HG03469 (cell line): ENCODE data around the gene TEC.
"Not testable (repeated sequence)": the region's sequence is repeated elsewhere in the genome, so short reads cannot be mapped to it uniquely, and the experiment has no call there.

Experiments
- ATAC-seq: cut with Tn5 transposase; IDR thresholded peaks from one replicate; pipeline ENCODE4 v1.9.1; 2021; ENCODE audit warnings: mild to moderate bottlenecking, moderate library complexity, moderate number of reproducible peaks; ENCODE audit not compliant: unreplicated experiment

TEC gene

DNA sequence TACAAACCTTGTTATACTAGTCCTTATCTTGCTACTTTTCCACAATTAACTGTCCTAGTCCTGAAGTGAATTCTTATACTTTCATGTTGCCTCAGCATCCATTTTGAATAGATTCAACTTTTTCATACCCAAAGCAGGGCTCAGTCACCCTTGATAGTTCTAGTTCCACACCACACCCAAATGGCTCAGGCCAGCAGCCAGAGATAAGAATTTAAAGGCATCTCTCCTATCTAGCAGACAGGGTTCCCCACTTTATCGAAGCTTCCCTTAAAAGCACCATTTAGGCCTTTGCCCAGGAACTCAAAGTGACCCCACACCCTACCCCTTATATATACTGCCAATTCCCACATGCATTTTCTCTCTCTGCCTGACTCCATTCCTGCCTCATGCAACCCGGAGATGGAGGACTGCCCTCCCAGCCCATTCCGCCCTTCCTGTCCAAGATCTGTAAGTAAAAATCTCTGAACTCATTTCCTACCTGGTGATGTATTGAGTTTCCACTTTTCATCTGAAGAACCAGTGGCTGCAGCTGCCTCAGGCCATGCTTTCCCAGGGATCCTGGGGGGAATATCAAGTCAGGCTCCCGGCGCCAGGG is 71.9 kb downstream of the TEC start:
- no peak for ATAC-seq

DNA sequence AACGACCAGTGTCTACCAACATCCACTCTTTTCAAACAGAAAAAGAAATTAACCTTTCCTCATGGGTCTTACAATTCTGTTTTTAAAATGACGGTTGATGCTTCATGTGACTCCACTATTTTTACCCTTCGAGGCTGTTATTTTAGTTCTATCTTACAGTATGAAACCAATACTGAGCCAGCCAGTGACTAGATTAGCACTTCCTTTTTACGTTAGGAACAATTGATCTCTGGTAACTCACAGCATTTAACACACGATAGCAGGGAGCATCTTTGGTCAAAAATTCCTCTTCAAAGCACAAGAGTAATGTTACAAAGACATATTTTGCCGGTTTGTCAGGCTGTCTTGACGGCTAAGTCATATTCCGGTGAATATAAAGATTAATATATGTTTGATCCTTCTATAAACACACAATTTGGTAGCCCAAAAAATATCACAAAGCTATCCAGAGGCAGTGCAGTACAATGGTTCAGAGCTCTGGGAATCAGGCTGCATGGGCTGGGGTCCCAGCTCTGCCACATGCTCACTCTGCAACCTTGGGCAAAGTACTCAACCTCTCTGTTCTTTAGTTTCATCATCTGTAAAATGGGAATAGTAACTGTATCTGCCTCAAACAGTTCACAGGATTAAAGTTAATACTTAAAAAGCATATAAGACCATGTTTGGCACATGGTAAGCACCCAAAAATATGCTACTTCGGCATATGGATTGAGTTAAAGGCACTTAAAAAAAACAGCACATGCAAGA is 72.7 kb downstream of the TEC start:
- ATAC-seq, result peak; percentile 43

DNA sequence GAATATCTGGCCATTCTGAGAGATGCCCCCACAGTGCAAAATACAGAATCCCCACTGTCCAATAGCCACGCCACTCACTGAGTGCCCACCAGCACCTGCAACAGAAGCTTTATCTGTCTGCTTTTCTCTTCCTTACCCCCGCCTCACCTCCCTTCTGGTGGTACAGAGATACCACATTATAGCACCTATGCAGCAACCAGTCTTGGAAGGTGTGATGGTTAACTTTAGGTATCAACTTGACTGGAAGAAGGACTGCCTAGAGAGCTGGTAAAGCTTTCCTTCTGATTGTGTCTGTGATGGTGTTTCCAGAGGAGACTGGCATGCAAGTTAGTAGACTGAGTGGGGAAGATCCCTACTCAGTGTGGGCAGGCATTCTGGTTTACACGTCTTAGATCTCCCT is 73.8 kb downstream of the TEC start:
- ATAC-seq, result no peak

DNA sequence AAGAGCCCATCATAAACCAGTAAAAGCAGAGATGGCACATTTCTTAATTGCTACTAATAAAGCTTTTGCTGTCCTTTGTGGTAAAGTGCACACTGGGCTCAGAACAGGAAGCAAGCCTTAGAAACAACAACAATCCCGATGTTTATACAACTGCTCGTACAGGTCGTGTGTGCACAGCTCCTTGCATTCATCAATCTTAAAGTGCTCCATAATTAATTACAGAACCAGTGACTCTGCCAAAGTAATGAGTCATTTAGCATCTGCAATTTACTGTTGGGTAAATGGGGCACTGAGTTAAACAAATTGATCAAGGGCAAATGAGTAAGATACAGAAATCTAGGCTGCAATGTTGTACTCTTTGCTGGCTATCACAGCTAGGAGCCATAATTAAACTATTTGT is 74.3 kb downstream of the TEC start:
- ATAC-seq, result no peak

DNA sequence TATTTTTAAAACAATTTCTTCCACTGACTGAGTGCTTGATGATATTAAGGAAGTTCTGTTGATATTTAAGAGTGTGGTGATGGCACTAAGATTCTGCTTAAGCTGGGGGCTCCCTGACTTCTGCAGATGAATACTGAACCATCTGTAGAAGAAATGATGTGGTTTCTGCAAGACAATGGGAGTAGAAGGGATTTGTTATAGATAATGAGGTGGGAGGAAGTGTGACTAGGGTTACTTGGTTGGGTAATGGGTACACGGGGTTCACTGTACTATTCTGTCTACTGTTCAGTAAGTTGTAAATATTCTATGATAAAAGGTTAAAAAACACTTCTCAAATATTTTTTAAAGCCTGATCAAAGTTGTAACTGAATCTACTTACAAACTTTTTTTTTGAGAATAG is 74.7 kb downstream of the TEC start:
- no peak for ATAC-seq

DNA sequence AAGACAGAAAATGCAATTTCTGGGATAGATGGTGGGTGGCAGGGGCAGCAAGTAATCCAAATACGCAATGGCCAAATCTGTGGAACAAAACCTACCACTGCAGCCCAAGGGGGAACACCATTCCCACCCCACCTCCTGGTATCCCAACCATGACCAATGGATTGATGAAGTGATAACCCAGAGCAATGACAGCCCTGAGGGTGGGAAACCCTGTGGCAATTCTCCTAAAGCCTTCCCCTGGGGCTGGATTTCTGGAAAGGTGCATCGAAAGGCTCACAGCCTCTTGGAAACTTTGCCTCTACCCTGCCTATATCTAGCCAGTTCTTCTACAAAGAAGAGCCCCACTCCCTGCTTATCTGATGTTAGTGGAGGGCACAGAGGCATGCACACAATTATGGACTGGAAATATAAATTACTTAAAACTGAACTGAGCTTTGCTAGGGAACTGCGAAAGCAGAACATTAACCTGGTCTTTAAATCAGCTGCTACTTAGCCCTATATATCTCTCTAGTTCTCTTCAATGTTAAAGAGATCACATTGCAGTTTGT is 75.6 kb downstream of the TEC start:
- no peak for ATAC-seq

DNA sequence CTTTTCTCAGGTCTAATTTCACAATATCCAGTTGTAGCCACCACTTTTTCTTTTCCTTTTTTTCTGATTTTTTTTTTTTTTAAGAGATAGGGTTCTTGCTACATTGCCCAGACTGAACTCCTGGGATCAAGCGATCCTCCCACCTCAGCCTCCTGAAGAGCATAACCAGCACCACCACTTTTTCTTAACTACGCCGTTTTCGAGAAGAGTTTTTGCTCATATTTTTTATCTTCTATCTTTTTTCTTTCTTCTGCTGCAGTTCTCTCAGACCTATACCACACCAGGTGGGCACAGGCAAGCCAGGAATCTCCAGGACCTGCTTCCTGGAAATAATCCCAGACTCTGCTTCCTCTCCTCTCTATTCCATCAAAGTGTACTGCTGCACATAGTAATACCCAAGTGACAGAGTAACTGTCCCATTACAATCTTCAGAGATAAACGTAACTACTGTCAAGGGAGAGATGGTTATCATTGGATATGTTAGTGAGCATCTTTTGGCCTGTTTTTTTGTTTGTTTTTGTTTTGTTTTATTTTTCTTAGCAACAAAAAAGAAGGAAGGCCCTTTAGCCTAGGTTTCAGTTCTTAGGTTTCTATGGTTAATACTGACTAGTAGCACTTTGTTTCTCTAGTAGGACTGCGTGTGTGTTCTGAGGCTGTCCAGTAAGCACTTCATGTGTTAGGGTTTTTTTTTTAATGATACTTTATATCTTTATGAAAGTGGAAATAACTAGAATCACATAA is 76.4 kb downstream of the TEC start:
- ATAC-seq, result no peak

DNA sequence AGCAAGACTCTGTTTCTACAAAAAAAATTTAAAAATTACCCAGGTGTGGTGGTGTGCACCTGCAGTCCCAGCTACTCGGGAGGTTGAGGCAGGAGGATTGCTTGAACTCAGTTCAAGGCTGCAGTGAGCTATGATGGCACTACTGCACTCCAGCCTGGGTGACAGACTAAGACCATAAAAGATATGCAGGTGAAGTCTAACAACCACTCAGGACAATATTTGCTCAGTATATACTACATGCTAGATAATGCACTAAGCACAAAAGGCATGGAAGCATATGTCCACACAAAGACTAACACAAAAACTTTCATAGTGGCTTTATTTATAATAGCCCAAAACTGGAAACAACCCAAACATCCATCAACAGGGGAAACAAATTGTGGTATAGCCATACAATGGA is 77.9 kb downstream of the TEC start:
- no peak for ATAC-seq

DNA sequence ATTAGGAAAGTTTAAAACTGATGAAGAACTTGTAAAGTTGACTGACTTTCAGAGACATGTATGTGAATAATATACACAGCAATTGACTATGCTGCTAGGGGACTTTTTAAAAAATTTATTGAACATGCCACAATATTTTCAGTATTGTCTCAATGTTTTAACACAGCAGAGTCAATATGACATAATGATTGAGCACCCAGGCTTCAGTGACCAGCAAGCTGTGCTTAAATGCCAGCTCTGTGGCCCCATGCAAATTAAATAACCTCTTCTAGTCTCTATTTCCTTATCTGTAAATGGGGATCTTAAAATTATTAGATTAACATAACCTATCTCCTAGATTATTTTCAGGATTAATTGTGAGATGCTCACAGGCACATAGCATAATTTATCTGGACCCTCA is 78.8 kb downstream of the TEC start:
- ATAC-seq, result peak; percentile 31

DNA sequence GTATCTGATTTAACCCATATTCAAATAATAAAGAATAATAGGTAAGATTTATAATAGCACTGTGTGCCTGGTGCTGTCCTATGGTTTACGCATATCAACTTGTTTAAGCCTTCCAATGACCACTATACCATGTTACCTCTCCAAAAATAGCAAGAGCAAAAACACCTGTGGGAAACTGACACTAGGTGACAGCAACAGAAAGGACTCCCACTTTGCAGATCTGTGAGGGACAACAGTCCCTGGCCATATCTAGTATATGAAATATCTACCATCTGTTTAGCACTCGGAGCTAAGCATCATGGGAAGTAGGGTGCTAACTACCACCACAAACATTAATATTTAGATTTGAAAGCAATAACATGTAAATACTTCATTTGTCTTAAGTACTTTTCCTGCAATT is 79.9 kb downstream of the TEC start:
- no peak for ATAC-seq

DNA sequence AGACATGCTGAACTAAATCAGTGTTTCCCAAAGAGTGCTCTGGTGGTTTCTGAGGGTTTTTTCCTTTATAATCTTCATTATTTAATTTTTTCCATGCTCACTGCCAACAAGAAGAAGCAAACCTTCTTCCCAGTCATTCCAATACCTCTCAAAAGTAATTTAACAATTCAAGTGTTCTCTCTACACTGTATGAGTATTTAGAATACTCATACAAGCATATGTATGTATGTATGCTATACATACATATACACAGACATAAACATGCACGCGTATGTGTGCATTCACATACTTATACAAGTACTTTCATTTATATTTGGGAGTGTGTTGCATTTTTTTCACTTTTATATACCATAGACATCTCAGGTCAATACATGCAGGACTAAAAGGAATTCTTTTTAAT is 81.2 kb downstream of the TEC start:
- no peak for ATAC-seq

DNA sequence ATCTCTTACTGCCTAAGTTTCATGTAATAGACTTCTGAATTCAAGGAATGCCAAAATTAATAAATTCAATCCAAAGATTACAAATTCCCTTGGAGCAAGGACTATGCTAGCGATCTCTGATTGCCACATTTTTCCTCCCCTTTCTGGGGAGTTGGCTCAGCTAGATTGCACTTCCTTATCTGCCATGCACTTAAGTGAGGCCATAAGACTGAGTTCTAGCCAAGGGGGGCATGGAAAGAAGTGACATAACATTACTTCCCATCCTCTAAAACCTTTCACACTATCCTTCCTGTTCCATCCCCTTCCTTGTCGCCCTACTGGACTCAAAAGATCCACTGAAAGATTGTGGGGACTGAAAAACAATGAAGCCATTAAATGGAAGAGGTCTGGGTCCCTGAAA is 81.8 kb downstream of the TEC start:
- no peak for ATAC-seq

DNA sequence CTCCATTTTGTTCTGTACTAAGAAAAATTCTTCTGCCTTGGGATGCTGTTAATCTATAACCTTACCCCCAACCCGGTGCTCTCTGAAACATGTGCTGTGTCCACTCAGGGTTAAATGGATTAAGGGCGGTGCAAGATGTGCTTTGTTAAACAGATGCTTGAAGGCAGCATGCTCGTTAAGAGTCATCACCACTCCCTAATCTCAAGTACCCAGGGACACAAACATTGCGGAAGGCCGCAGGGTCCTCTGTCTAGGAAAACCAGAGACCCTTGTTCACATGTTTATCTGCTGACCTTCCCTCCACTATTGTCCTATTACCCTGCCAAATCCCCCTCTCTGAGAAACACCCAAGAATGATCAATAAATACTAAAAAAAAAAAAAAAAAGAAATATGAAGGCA is 82.6 kb downstream of the TEC start:
- not testable (repeated sequence) for ATAC-seq

DNA sequence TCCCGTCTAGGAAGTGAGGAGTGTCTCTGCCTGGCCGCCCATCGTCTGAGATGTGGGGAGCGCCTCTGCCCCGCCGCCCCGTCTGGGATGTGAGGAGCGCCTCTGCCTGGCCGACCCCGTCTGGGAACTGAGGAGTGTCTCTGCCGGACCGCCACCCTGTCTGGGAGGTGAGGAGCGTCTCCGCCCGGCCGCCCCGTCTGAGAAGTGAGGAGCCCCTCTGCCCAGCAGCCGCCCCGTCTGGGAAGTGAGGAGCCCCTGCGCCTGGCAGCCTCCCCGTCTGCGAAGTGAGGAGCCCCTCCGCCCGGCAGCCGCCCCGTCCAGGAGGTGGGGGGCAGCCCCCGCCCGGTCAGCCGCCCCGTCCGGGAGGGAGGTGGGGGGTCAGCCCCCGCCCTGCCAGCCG is 83.2 kb downstream of the TEC start:
- ATAC-seq, result not testable (repeated sequence)

DNA sequence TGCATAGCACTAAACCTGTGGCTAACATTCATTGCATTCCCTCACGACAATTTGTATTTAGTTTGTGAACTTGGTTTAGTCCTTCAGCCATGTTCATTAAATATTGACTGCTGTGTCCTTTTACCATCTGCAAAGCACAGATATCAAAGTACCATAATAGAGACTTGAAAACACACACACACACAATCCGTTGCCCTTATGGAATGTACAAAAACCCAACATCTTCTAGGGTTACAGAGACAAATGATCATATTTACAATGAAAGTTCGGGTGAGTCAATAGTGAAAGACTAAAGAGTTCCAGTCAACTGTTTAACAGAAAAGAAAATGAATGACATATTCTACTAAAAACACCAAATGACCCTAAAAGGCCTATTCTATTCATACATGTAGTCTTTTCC is 84.8 kb downstream of the TEC start:
- no peak for ATAC-seq

DNA sequence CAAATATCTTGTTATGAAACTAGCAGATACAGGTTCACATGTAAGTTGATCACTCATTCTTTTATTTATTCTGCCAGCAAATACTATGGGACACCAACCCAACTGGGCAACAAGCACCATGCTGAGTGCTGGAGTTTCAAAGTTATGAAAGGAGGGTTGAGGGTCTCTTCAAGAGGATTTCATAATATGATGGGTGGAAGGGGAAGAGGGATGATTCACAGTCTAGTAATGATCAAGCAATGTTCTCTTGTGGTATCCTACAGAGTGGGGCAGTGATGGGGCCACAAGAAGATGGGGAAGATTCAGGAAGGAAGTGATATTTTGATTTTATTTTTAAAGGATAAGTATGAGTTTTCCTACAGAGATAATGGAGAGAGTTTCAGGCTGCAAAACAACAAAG is 89.4 kb downstream of the TEC start:
- ATAC-seq, result no peak

DNA sequence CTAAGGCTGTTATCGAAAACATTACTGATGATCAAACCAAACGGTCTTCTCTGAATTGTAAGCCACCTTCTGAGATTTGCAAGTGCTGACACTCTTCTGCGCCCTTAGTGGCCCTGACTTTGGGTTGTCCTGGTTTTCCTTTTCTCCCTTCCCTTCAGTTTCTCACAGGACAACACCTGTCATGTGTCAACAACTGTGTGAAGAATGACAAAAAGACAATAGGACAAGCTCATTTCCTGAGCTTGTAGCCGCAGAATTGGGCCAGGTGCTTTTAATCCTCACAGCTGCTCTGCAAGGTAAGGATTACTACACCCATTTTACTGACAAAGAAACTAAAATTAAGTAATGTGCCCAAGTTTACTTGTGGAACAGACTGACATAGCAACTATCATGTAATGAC is 90.7 kb downstream of the TEC start:
- ATAC-seq, result no peak

DNA sequence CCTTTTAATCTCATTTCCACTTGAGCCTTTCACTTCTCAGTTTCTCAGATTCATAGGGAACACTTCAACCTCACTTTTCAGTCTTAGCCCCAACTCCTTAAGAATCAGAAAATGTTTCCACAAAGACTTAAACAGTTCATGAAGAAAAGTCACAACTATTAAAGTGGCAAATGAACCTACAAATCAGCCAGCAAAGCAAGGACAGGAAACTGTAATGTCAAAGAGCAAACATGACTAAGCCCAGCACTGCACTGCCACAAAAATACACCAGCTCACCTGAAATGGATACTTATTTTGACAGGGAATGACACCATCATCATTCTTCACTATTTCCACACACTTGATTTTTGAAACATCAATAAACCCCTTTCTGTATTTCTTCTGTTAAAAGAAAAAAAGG is 93.8 kb downstream of the TEC start:
- ATAC-seq, result no peak

DNA sequence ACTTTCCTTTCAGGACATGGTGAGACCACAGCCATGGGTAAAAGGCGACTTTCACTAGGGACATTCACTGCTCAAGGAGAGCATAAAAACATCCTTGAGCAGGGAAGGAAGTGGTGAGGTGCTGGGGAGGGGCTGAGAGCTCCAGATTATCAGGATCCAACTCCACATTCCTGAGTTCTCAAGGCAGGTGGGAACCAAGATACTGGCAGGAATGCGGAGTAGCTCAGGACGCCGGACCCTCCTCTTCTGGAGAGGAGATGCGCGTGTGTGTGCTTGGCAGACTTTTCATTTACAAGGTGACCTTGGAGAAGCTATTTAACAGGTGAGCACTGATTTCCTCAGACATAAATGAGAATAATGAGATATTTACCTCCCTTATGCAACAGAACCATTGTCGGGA is 94.3 kb downstream of the TEC start:
- ATAC-seq, result no peak

DNA sequence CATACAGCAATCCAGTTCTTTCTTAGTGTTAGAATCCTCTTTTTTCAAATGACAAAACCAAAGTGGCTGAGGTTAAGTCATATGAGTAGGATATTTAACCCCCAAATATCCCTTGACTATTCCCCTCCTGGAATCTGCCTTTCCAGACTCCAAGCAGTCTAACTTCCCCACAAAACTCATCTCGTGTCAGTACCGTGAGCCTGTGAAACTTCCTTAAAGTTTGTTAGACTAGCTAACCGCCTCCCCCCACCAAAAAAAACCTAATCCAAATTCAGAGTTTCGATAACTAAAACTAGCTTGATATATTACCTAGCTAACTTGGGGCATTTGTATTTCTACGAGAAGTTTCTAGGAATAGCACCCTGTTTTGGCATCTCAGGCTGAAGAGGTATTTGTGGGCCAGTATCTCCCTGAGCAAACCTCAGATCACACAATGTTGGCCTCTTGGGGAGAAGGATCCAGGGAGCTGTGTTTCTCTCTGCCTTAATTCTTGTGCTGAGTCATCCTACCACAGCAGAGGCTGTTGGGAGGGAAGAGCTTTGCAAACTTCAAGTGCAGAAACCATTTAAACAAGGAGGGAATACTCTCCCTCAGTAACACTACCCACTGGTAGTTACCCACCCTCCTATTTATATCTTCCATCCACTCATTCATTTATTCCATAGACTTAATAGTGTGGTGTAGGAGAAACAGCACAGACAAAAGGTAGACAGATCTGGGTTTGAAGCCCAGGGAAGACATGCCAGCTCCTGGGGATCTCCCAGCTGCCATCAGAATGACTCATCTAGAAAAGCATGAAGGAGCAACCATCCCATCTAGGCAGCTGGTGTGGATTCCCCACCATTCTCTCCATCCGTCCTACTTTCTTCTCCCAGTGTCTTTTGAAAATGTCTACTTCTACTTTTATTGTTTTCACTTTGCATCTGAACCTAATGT is 96.3 kb downstream of the TEC start:
- ATAC-seq, result peak; percentile 43

DNA sequence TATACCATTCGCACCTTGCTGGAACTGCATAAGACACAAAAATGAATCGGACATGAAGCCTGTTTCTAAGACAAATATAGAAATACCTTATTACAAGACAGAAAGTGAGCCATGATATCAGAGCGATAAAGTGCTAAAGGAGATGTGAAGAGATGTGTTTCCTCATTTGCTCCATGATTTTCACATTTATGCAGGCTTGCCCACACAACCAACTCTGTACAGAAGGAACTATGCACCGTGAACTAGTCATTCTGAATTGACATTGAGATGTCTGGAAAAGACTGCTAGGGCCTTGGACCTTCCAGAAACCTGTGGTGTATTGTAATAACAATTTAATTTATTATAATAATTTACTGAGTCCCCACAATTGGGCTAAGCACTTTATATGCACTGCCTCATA is 97.0 kb downstream of the TEC start:
- ATAC-seq, result no peak
